Choroid plexus epithelial cell (primary cell): ENCODE data around the gene ATXN7L1.

Experiments
- DNase-seq: peaks from one replicate; pipeline ENCODE4 v3.0.0-alpha.2; 2010; ENCODE audit warnings: low read depth
- H3K4me3 ChIP-seq: 2 replicates; pipeline ENCODE4 v1.5.1; 2011; ENCODE audit warnings: low read depth, mild to moderate bottlenecking, control low read depth, low read length, moderate library complexity
- CTCF ChIP-seq: conservative IDR thresholded peaks from 2 replicates; pipeline ENCODE4 v1.5.1; 2011; ENCODE audit warnings: low read depth, mild to moderate bottlenecking, control low read depth, inconsistent platforms, low read length, moderate library complexity

The ATXN7L1 gene

DNA sequence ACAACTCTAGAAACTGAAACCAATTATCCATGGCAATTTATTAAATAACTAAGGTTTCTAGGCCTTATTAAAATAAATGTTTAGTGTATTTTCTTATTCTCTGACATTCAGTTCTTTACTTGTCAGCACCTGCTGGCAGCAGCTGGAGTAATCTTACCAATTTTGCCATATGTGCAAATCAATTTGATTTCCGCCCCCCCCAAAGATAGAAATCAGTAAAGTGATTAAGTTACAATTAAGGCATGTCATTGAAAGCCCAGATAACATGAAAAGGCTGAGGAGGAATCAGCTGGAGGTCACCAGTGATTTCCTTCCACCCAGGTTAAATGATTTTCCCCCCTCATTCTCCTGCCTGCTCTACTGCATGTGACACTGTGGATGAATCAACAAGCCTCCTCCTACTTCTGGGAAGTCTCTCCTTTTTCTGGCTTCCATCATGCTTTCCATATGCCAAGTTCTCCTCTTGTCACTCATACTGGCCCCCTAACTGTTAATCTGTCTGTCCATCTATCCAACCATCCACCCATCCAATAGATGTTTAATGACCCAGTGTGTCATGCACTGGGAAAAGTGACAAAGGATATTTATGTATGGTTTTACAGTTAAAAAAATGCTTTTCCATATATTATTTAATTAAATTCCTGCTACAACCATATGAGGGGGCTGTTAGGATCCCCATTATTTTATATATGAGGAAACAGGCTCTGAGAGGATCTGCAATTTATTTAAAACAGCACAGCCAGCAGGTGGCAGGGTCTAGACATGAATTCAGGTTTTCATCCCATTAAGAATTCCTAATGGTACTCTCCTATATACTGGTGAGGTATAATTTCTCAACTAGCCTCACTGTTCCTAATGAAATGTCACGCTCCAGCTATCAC lies 116.5 kb downstream of the ATXN7L1 start:
- TF ChIP-seq CTCF: peak; percentile 71
- DNase-seq: peak; percentile 79
- no peak overlapping the region for H3K4me3 ChIP-seq

DNA sequence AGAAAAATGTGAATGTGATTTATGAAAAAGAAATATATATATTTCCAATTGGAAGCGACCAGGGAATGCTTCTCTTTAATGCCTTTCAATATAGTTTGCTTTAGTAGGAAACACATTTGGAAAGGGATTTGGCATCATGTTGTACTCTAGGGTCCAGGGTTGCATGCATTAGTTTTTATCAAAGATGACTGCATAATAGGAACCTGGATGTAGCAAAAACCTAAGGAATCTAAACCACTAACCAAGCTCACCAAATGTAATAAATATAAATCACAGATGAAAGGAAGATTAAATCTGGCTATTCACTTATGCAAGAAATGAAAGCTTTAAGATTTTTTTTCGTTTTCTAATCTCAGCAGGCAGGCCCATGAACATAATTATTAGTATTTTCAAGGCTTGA lies 120.0 kb downstream of the ATXN7L1 start:
- no peak for DNase-seq
- no peak overlapping the region for H3K4me3 ChIP-seq
- TF ChIP-seq CTCF: no peak

DNA sequence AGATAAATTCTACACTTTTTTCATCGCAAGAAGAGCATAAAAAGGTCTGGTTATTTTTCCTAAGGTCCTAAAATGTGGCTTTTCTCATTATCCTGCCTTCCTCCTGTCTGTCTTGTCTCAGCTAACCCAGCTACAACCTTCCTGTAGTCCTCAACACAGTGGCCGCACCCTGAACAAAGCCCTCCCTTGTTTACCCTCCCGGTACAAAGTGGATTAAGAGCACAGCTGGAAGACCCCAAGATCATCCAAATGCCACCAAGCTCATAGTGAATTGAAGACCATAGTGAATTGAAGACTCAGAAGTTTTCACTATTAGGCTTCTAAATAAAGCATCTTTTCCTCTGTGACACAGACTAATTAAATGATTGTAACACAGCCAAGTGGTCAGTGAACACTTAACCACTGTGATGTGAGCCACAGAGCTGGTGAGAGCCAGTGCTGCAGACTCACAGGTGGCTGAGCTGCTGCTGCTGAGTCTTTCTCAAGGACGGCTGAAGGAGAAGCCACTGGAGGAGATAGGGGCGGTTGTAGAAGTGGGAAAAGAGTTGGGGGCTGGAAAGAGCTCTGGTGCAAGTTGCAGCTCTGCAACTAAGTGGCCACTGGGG lies 123.6 kb downstream of the ATXN7L1 start:
- no peak overlapping the region for H3K4me3 ChIP-seq
- TF ChIP-seq CTCF: no peak
- DNase-seq: no peak

- no peak overlapping the region for H3K4me3 ChIP-seq
- no peak for DNase-seq
- TF ChIP-seq CTCF: no peak
Observed at GRCh38 chr7:105751054-105751453, 125.3 kb downstream of the ATXN7L1 start.

- no peak for DNase-seq
- H3K4me3 ChIP-seq: no peak overlapping the region
- TF ChIP-seq CTCF: peak; percentile 36
Observed at GRCh38 chr7:105748701-105749100, 127.7 kb downstream of the ATXN7L1 start.

DNA sequence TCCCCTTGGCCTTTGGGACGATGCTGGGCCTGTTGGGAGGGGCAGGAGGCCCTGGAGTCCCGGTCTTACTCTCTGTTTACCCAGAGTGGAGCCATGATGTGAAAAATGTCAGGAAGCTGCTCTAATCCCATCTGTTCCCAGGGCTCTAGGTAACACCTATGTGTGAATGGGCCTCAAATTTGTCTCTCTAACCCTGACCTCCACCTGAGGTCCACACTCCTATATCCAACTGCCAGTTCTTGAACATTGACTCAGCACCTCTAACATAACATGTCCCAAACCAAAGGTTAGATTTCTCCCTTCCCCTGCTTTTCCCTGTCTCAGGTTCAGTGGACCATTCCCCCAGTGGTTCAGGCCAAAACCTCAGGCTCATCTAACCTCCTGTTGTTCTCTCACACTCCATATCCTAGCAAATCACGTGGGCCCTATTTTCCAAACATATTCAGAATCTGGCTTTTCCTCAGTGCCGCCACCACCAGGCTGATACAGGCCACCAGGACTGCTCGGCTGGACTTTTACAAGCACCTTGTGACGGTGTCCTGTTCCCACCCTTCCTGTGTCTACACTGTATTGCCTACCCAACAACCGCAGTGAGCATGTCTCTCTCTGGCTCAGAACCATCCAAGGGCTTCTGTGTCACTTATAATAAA lies 130.6 kb downstream of the ATXN7L1 start:
- no peak for DNase-seq
- no peak for TF ChIP-seq CTCF
- no peak overlapping the region for H3K4me3 ChIP-seq
